Measurements from ENCODE around the gene SEC23A. TPM values are rescaled to one million over a fixed set of nuclear protein-coding genes. Genes with fewer than 3 reads are reported as not detected.
A peak's percentile ranks its signal among the peaks of the same experiment; 100 is the strongest.

SEC23A gene
- total and polyA plus RNA-seq, 2 of the 13 experiments (the other 11 are each of a cell fraction or from before 2014, with no cell fraction given) = 403 to 887 TPM

DNA sequence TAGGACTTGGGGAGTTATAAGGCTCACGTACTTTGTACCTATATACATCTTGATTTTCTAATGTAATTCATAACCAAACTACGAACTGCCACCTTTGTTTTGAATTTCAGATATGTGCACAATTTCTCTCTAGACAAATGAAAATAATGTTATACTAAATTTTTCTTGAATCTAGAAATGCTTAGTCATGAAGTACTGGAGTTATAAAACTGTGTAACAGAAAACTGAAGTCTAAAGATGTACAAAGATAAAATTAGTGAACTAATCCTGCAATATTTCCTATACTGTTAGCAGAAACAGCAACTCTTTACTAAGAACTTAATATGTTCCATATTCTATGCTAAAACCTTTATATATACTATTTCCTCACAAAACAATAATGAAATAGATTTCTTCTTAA, 15.5 kb downstream of the SEC23A start:
- DNase-seq (ENCODE audit: low spot score) (no peak), FAIRE-seq (no peak), ATAC-seq (no peak)
- Histone ChIP-seq H3K79me2 (ENCODE audit: insufficient read depth, low read length) (peaks cover 29% of the 10 kb centered on the region), H3K4me1 (ENCODE audit: insufficient read depth, low read length) (peaks cover 10% of the 10 kb centered on the region; the same call in 1 of the 2 replicates), H3K27ac (ENCODE audit: extremely low read length, insufficient read depth, low read length) (no peak overlapping the region), H3K9me3 (ENCODE audit: low read length) (no peaks in the 10 kb centered on the region), H4K20me1 (ENCODE audit: insufficient read depth, low read length) (peaks cover 45% of the 10 kb centered on the region), H3K9ac (ENCODE audit: insufficient read depth, low read depth, low read length) (no peak overlapping the region), H3K27me3 (ENCODE audit: control insufficient read depth in 1 of 2, insufficient read depth in 2 of 2, low read length in 2 of 2) (no peaks in the 10 kb centered on the region), H3K36me3 (replicated peaks in 1 of 2; ENCODE audit: control insufficient read depth in 1 of 2, insufficient read depth in 2 of 2, low read length in 2 of 2) (peaks cover 50 to 86% of the 10 kb centered on the region in 2 experiments), H2AFZ (ENCODE audit: low read length) (no peak overlapping the region), H3K4me2 (ENCODE audit: low read depth, low read length) (no peak overlapping the region), H3K4me3 (replicated peaks in 1 of 3; ENCODE audit: insufficient read depth in 1 of 3, low read depth in 2 of 3, low read length in 3 of 3) (no peak overlapping the region)
- WGBS (ENCODE audit: low lambda C conversion rate) = 98% methylated on average over 2 of the region's 2 CpGs
- intact Hi-C loops (cut with micrococcal nuclease; ENCODE audit: unreplicated experiment) = no loop called here
- ChIA-PET POLR2A (interaction anchor here (6.9 kb wide), 1 partner anchor 15 kb away, joined by 34 read pairs; the partner anchor contains the start of gene SEC23A), CTCF (ENCODE audit: low intra/inter-chr PET ratio, low total read pairs) (no interaction called here)
- in situ Hi-C loops (cut with HindIII; ENCODE audit: extremely low pct_ligation_motif_present, low pct_unique_long_range_greater_than_20kb) = no loop called here
- no TSS peak for BruUV-seq (replicated peaks)
- TF ChIP-seq MAFF (IDR thresholded peaks at IDR 0.05; ENCODE audit: low read depth, low read length) (peak; percentile 48; the same call in 1 of the 2 replicates), NFE2L2 (IDR thresholded peaks at IDR 0.05; ENCODE audit: low read length) (peak; percentile 63), MLXIP (CRISPR knock-in tag; IDR thresholded peaks at IDR 0.05; ENCODE audit: borderline replicate concordance) (0 out of 2 replicates have a peak, but pooled peaks have one; percentile 10), ISX (CRISPR knock-in tag; conservative IDR thresholded peaks at IDR 0.05) (no peak), MYNN (CRISPR knock-in tag; IDR thresholded peaks at IDR 0.05; ENCODE audit: low read depth) (no peak), NCOA2 (CRISPR knock-in tag; IDR thresholded peaks at IDR 0.05) (0 out of 2 replicates have a peak, but pooled peaks have one; percentile 8), MAFK (conservative IDR thresholded peaks at IDR 0.05 in 1 of 2, IDR thresholded peaks at IDR 0.05 in 1 of 2; ENCODE audit: low read length in 2 of 2) (peak; percentile 57 to 80; a peak in 3 of 4 replicates)
- TF ChIP-seq, protein P1, sequence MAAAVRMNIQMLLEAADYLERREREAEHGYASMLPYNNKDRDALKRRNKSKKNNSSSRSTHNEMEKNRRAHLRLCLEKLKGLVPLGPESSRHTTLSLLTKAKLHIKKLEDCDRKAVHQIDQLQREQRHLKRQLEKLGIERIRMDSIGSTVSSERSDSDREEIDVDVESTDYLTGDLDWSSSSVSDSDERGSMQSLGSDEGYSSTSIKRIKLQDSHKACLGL (CRISPR knock-in tag; IDR thresholded peaks at IDR 0.05) = no peak
- TF ChIP-seq, protein P2, sequence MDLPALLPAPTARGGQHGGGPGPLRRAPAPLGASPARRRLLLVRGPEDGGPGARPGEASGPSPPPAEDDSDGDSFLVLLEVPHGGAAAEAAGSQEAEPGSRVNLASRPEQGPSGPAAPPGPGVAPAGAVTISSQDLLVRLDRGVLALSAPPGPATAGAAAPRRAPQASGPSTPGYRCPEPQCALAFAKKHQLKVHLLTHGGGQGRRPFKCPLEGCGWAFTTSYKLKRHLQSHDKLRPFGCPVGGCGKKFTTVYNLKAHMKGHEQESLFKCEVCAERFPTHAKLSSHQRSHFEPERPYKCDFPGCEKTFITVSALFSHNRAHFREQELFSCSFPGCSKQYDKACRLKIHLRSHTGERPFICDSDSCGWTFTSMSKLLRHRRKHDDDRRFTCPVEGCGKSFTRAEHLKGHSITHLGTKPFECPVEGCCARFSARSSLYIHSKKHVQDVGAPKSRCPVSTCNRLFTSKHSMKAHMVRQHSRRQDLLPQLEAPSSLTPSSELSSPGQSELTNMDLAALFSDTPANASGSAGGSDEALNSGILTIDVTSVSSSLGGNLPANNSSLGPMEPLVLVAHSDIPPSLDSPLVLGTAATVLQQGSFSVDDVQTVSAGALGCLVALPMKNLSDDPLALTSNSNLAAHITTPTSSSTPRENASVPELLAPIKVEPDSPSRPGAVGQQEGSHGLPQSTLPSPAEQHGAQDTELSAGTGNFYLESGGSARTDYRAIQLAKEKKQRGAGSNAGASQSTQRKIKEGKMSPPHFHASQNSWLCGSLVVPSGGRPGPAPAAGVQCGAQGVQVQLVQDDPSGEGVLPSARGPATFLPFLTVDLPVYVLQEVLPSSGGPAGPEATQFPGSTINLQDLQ (CRISPR knock-in tag; IDR thresholded peaks at IDR 0.05) = no peak
- TF ChIP-seq, protein P3, sequence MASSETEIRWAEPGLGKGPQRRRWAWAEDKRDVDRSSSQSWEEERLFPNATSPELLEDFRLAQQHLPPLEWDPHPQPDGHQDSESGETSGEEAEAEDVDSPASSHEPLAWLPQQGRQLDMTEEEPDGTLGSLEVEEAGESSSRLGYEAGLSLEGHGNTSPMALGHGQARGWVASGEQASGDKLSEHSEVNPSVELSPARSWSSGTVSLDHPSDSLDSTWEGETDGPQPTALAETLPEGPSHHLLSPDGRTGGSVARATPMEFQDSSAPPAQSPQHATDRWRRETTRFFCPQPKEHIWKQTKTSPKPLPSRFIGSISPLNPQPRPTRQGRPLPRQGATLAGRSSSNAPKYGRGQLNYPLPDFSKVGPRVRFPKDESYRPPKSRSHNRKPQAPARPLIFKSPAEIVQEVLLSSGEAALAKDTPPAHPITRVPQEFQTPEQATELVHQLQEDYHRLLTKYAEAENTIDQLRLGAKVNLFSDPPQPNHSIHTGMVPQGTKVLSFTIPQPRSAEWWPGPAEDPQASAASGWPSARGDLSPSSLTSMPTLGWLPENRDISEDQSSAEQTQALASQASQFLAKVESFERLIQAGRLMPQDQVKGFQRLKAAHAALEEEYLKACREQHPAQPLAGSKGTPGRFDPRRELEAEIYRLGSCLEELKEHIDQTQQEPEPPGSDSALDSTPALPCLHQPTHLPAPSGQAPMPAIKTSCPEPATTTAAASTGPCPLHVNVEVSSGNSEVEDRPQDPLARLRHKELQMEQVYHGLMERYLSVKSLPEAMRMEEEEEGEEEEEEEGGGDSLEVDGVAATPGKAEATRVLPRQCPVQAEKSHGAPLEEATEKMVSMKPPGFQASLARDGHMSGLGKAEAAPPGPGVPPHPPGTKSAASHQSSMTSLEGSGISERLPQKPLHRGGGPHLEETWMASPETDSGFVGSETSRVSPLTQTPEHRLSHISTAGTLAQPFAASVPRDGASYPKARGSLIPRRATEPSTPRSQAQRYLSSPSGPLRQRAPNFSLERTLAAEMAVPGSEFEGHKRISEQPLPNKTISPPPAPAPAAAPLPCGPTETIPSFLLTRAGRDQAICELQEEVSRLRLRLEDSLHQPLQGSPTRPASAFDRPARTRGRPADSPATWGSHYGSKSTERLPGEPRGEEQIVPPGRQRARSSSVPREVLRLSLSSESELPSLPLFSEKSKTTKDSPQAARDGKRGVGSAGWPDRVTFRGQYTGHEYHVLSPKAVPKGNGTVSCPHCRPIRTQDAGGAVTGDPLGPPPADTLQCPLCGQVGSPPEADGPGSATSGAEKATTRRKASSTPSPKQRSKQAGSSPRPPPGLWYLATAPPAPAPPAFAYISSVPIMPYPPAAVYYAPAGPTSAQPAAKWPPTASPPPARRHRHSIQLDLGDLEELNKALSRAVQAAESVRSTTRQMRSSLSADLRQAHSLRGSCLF (CRISPR knock-in tag; IDR thresholded peaks at IDR 0.05; ENCODE audit: borderline replicate concordance) = 0 out of 2 replicates have a peak, but pooled peaks have one; percentile 42
